Cardiac muscle cell (in vitro differentiated cells and primary cell): ENCODE measurements around the gene SNW1. TPM values are rescaled to one million over a fixed set of nuclear protein-coding genes. Genes with fewer than 3 reads are reported as not detected.

ENCODE experiments used
- DNase-seq, 2 donors: peaks; one replicate each; pipeline versions ENCODE4 v3.0.0 to v3.0.0-alpha.2; 2010 to 2017; ENCODE audit warnings: low read depth in 1 of 2, low spot score in 1 of 2
- H3K27ac ChIP-seq: fragments of 200-600 bp; sonication (generic); 2 replicates; pipeline ENCODE4 v1.5.1; 2016
- H3K27me3 ChIP-seq: fragments of 200-600 bp; sonication (generic); 2 replicates; pipeline ENCODE4 v1.6.0; 2016; ENCODE audit warnings: control low read depth
- H3K36me3 ChIP-seq: fragments of 200-600 bp; sonication (generic); 2 replicates; pipeline ENCODE4 v1.5.1; 2016; ENCODE audit warnings: control low read depth
- H3K4me1 ChIP-seq: fragments of 200-600 bp; sonication (generic); 2 replicates; pipeline ENCODE4 v1.8.1; 2017; ENCODE audit warnings: low read depth, mild to moderate bottlenecking, mixed run types
- H3K4me3 ChIP-seq: fragments of 200-600 bp; sonication (generic); 2 replicates; pipeline ENCODE4 v1.5.1; 2016; ENCODE audit warnings: mild to moderate bottlenecking
- H3K9me3 ChIP-seq: fragments of 200-600 bp; sonication (generic); 2 replicates; pipeline ENCODE4 v1.5.1; 2017; ENCODE audit warnings: low read depth, mild to moderate bottlenecking, control low read depth
- polyA plus RNA-seq: library from polyadenylated mRNA; unstranded; fragments of >200 nt; fragmentation: Nextera tagmentation; extraction: Ambion mirVana; gene quantifications from 2 replicates; pipeline ENCODE4 v1.2.1, GENCODE V29; 2016
- total RNA-seq: library from RNA; depleted of rRNA; stranded (reverse); fragments of >200 nt; gene quantifications from 2 replicates; pipeline ENCODE4 v1.2.3, GENCODE V29; 2016
- TF ChIP-seq, protein P1 (sequence below): IDR thresholded peaks from 2 replicates; pipeline ENCODE4 v1.5.1; 2012; ENCODE audit warnings: low read depth, mild to moderate bottlenecking, low read length

Gene SNW1
- total and polyA plus RNA-seq, 2 experiments from 2014 or later, result 63.3 to 66.7 TPM

GRCh38 chr14:77721437-77721836, 39.5 kb downstream of the SNW1 start:
- Histone ChIP-seq H3K4me1 (no peaks in the 10 kb centered on the region), H3K27me3 (no peaks in the 10 kb centered on the region), H3K36me3 (peaks cover 79% of the 10 kb centered on the region), H3K9me3 (no peaks in the 10 kb centered on the region), H3K27ac (no peak overlapping the region), H3K4me3 (no peak overlapping the region)
- no peak for DNase-seq
- TF ChIP-seq, protein P1, sequence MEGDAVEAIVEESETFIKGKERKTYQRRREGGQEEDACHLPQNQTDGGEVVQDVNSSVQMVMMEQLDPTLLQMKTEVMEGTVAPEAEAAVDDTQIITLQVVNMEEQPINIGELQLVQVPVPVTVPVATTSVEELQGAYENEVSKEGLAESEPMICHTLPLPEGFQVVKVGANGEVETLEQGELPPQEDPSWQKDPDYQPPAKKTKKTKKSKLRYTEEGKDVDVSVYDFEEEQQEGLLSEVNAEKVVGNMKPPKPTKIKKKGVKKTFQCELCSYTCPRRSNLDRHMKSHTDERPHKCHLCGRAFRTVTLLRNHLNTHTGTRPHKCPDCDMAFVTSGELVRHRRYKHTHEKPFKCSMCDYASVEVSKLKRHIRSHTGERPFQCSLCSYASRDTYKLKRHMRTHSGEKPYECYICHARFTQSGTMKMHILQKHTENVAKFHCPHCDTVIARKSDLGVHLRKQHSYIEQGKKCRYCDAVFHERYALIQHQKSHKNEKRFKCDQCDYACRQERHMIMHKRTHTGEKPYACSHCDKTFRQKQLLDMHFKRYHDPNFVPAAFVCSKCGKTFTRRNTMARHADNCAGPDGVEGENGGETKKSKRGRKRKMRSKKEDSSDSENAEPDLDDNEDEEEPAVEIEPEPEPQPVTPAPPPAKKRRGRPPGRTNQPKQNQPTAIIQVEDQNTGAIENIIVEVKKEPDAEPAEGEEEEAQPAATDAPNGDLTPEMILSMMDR, result no peak

DNA sequence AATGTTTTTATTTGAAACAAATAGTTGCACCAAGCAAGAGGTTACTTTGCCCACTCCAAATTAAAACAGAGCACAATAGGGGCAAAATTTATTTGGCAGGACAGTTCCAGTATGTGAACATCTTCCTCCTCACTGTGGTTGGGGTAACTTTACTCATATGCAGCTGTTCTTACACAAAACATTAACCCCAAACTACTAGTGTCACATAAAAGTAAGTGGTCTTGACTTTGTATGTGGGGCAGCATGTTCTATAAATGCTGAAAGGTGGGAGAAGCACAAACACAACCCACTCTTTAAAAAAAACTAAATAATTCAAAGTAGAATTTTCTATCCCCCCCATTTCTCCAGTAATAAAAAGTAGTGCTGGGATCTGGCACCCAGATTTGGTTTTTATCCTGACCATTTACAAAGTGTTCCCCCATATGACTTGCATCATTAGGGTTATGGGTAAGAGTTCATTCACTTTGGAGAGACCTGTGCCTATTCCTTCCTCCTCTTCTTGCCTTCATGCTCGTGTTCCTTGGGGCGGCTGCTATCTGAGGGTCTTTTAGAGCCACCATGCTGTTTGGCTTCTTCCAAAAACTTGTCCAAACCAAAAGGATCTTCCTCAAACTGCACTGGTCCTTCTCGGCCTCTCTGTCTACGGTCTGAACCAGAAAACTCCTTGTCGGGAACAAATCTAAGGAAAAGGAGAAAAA, 43.2 kb downstream of the SNW1 start:
- TF ChIP-seq, protein P1, result no peak
- H3K27ac ChIP-seq, result peak overlapping the region; percentile 28
- H3K9me3 ChIP-seq, result no peaks in the 10 kb centered on the region
- H3K4me3 ChIP-seq, result no peak overlapping the region
- DNase-seq, result no peak
- H3K4me1 ChIP-seq, result no peaks in the 10 kb centered on the region
- no peaks in the 10 kb centered on the region for H3K27me3 ChIP-seq
- peaks cover 75% of the 10 kb centered on the region for H3K36me3 ChIP-seq

- Histone ChIP-seq H3K9me3 (no peaks in the 10 kb centered on the region), H3K4me1 (no peaks in the 10 kb centered on the region)
- TF ChIP-seq, protein P1, result no peak
Observed at GRCh38 chr14:77714926-77715325, 46.0 kb downstream of the SNW1 start.

DNA sequence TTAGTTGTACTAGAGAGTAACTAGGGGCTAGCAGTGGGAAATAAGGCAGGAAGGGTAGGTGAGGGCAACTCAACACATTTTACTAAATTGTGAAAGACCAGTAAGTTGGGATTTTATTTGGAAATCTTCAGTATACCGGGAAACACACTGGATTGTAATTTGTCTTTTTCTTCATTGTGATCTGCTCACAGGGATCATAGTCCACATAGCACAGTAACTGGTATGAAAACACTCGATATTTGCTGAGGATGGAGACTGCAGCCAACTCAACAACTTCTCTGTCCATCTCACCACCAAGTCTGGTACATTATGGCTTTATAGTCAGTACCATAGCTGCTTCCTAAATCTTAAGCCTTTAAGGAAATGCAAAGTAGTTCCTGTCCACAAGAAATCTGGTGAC, 50.6 kb downstream of the SNW1 start:
- Histone ChIP-seq H3K9me3 (no peaks in the 10 kb centered on the region), H3K27me3 (no peaks in the 10 kb centered on the region), H3K27ac (no peak overlapping the region), H3K4me3 (no peak overlapping the region), H3K36me3 (peaks cover 39% of the 10 kb centered on the region), H3K4me1 (peaks cover 15% of the 10 kb centered on the region)
- TF ChIP-seq, protein P1, result no peak
- no peak for DNase-seq

More at GRCh38 chr14:77714926-77715325, 46.0 kb downstream of the SNW1 start:
- peaks cover 73% of the 10 kb centered on the region for H3K36me3 ChIP-seq
- H3K27me3 ChIP-seq, result no peaks in the 10 kb centered on the region
- H3K27ac ChIP-seq, result no peak overlapping the region
- H3K4me3 ChIP-seq, result no peak overlapping the region
- no peak for DNase-seq

DNA sequence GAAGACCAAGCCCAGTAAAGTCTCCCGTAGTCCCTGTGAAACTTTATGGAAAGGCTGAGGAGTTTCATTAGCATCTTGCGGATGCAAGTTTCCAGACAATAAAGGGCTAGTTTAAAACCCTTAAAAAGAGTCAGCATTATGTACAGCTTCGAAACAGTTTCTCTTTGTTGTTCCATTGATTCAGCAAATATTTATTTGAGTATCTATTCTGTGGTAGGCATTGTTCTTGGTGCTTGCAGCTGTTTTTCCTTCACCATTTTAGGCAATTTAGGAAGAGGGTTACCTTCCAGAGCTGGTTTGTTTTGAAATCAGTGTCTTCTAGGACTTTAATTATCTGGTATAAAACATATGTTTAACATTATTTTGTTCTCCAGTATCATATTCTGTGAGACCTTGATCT, 51.5 kb downstream of the SNW1 start:
- Histone ChIP-seq H3K4me1 (peaks cover 15% of the 10 kb centered on the region), H3K27me3 (no peaks in the 10 kb centered on the region), H3K27ac (no peak overlapping the region), H3K9me3 (no peaks in the 10 kb centered on the region), H3K4me3 (peak overlapping the region; percentile 88), H3K36me3 (peaks cover 29% of the 10 kb centered on the region)
- no peak for DNase-seq
- TF ChIP-seq, protein P1, result no peak
